ENCODE data around the gene AUTS2.

- TF ChIP-seq POU2F2 (IDR thresholded peaks at IDR 0.05; ENCODE audit: low read depth, low read length) (no peak), TAF1 (IDR thresholded peaks at IDR 0.05; ENCODE audit: low read depth, low read length) (no peak)
Observed at GRCh38 chr7:70171369-70171920, 573.2 kb downstream of the AUTS2 start.

Data from GM12891 (cell line).